ENCODE measurements around the gene CD300LB. TPM values are rescaled to one million over a fixed set of nuclear protein-coding genes. Genes with fewer than 3 reads are reported as not detected.
"Not testable (repeated sequence)": the region's sequence is repeated elsewhere in the genome, so short reads cannot be mapped to it uniquely, and the experiment has no call there.

The CD300LB gene
- total RNA-seq, result under 1 TPM; 0.17 to 0.39 TPM

DNA sequence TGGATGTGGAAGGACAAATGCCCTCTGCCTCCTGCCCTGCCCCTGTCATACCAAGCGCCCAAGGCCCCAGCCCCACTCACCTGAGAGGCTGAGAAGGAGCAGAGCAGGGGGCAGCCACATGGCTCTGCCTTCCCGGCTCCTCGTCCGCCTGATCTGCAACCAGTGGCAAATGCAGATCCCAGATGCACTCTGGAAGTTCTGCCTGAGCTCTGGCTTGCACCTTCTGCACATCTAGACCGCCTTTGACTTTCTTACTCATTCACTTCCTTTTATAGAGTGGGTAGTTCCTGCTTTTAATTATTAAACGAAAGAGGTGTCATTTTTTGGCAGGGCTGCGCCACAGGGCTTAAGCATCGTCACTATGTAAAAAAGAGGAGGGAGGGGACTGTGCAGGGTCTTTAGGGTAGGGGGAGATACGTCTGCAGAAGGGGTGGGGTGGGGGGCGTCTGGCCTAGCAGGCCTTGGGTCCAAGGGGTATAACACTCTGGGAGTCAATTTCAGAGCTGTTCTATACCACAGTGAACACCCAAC is at the start of gene CD300LB:
TSS of gene CD300LB (minus strand) at position 245 of the 531 bp plus-strand sequence. CDS start at position 120, 125 bp downstream.
- no peak for DNase-seq (ENCODE audit: low spot score)
- no peak for ATAC-seq
- Mint-ChIP-seq H3K27me3 (no peaks in the 10 kb centered on the region), H3K27ac (peak within 1 kb of the TSS; percentile 66 to 86), H3K36me3 (no peaks in the 10 kb centered on the region), H3K4me1 (ENCODE audit: low read depth in 2 of 2) (peaks cover 23 to 44% of the 10 kb centered on the region in 2 donors), H3K4me3 (peak within 1 kb of the TSS; percentile 77), H3K9me3 (no peaks in the 10 kb centered on the region)

- DNase-seq (ENCODE audit: low spot score), result no peak
- Mint-ChIP-seq H3K4me1 (ENCODE audit: low read depth in 2 of 2) (peaks cover 5 to 7% of the 10 kb centered on the region in 2 donors), H3K4me3 (no peak overlapping the region), H3K27me3 (peaks cover 10 to 25% of the 10 kb centered on the region in 2 donors), H3K9me3 (no peaks in the 10 kb centered on the region), H3K27ac (no peak overlapping the region), H3K36me3 (no peaks in the 10 kb centered on the region)
- no peak for ATAC-seq
These were observed 48.6 kb upstream of the CD300LB start for GRCh38 chr17:74579900-74580299.

DNA sequence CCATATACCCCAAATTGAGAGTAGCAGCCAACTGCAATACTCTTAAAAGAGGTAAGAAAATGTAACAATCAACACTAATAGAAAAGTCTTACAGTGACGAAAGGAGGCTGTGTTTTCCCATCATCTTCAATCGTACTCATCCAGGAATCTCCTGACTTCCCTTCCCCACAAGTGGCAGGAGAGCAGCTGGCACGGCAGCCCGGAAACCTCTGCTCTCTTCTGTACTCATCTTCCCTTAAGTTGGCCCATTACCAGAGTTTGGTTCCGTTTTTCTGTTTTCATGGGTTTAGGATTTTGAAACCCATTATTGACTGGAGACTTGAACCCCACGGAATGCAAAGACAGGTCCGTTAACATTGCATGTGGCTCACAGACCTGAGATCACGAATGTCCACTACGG is 47.7 kb upstream of the CD300LB start:
- Mint-ChIP-seq H3K9me3 (no peaks in the 10 kb centered on the region), H3K4me1 (ENCODE audit: low read depth in 2 of 2) (peaks cover 5 to 7% of the 10 kb centered on the region in 2 donors), H3K4me3 (no peak overlapping the region), H3K27me3 (peaks cover 10 to 31% of the 10 kb centered on the region in 2 donors), H3K36me3 (no peaks in the 10 kb centered on the region), H3K27ac (no peak overlapping the region)
- ATAC-seq (no peak), DNase-seq (ENCODE audit: low spot score) (no peak)

- Mint-ChIP-seq H3K27me3 (peaks cover 12 to 31% of the 10 kb centered on the region in 2 donors), H3K36me3 (no peaks in the 10 kb centered on the region), H3K4me1 (ENCODE audit: low read depth in 2 of 2) (peaks cover 3 to 5% of the 10 kb centered on the region in 2 donors), H3K9me3 (no peaks in the 10 kb centered on the region), H3K4me3 (no peak overlapping the region), H3K27ac (no peak overlapping the region)
- DNase-seq (ENCODE audit: low spot score) (no peak), ATAC-seq (no peak)
These were observed 43.3 kb upstream of the CD300LB start for GRCh38 chr17:74574489-74575142.

DNA sequence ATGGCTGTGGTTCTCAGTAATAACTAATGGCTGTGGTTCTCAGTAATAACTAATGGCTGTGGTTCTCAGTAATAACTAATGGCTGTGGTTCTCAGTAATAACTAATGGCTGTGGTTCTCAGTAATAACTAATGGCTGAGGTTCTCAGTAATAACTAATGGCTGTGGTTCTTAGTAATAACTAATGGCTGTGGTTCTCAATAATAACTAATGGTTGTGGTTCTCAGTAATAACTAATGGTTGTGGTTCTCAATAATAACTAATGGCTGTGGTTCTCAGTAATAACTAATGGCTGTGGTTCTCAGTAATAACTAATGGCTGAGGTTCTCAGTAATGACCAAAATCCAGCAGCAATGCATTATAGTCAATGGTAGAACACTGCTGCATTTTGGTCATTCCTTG is 42.4 kb upstream of the CD300LB start:
- H3K27me3 Mint-ChIP-seq, result peaks cover 18 to 38% of the 10 kb centered on the region in 2 donors
- not testable (repeated sequence) for ATAC-seq

GRCh38 chr17:74573169-74573568 is 41.9 kb upstream of the CD300LB start:
- peaks cover 23 to 42% of the 10 kb centered on the region in 2 donors for H3K27me3 Mint-ChIP-seq
- H3K9me3 Mint-ChIP-seq, result no peaks in the 10 kb centered on the region
- no peaks in the 10 kb centered on the region for H3K36me3 Mint-ChIP-seq
- no peak overlapping the region for H3K27ac Mint-ChIP-seq
- no peak for ATAC-seq
- H3K4me1 Mint-ChIP-seq (ENCODE audit: low read depth in 2 of 2), result peaks cover 10 to 14% of the 10 kb centered on the region in 2 donors
- no peak for DNase-seq (ENCODE audit: low spot score)
- H3K4me3 Mint-ChIP-seq, result no peak overlapping the region

More for the DNA sequence above, 42.4 kb upstream of the CD300LB start:
- H3K4me3 Mint-ChIP-seq; H3K4me1 Mint-ChIP-seq (ENCODE audit: low read depth in 2 of 2); H3K36me3 Mint-ChIP-seq; H3K27ac Mint-ChIP-seq; DNase-seq (ENCODE audit: low spot score); H3K9me3 Mint-ChIP-seq: not testable (repeated sequence)

DNA sequence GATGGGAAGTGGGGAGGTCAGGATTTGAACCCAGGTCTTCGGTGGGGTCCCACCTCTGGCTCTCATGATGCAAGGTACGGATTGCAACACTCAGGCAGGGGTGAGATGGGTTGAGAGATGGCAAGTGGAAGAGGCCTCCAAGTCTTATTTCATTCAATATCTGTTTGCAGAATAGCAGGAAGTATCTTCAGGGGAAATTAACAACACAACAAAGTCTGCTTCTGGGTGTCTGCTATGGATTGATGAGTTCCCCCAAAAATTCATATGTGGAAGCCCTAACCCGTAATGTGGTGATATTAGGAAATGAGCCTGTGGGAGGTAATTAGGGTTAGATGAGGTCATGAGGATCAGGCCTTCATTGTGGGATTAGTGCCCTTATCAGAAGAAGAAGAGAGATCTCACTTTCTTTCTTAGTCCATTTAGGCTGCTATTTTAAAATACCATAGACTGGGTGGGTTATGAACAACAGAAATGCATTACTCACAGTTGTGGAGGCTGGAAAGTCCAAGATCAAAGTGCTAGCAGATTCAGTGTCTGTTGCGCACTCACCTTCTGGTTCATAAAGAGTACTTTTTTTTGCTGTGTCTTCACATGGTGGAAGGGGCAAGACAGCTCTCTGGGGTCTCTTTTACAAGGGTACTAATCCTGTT is 40.5 kb upstream of the CD300LB start:
- H3K36me3 Mint-ChIP-seq, result no peaks in the 10 kb centered on the region
- H3K4me3 Mint-ChIP-seq, result no peak overlapping the region
- peaks cover 12 to 15% of the 10 kb centered on the region in 2 donors for H3K4me1 Mint-ChIP-seq (ENCODE audit: low read depth in 2 of 2)
- DNase-seq (ENCODE audit: low spot score), result no peak
- peaks cover 27 to 43% of the 10 kb centered on the region in 2 donors for H3K27me3 Mint-ChIP-seq
- H3K9me3 Mint-ChIP-seq, result no peaks in the 10 kb centered on the region
- H3K27ac Mint-ChIP-seq, result no peak overlapping the region
- ATAC-seq, result no peak

GRCh38 chr17:74569020-74570003 is 38.0 kb upstream of the CD300LB start:
- Mint-ChIP-seq H3K27ac (no peak overlapping the region), H3K9me3 (no peaks in the 10 kb centered on the region), H3K4me3 (peak overlapping the region; percentile 0), H3K4me1 (ENCODE audit: low read depth in 2 of 2) (peaks cover 12 to 15% of the 10 kb centered on the region in 2 donors), H3K36me3 (no peaks in the 10 kb centered on the region), H3K27me3 (peaks cover 20 to 21% of the 10 kb centered on the region in 2 donors)
- DNase-seq (ENCODE audit: low spot score) (no peak), ATAC-seq (peak; percentile 58 to 78)

DNA sequence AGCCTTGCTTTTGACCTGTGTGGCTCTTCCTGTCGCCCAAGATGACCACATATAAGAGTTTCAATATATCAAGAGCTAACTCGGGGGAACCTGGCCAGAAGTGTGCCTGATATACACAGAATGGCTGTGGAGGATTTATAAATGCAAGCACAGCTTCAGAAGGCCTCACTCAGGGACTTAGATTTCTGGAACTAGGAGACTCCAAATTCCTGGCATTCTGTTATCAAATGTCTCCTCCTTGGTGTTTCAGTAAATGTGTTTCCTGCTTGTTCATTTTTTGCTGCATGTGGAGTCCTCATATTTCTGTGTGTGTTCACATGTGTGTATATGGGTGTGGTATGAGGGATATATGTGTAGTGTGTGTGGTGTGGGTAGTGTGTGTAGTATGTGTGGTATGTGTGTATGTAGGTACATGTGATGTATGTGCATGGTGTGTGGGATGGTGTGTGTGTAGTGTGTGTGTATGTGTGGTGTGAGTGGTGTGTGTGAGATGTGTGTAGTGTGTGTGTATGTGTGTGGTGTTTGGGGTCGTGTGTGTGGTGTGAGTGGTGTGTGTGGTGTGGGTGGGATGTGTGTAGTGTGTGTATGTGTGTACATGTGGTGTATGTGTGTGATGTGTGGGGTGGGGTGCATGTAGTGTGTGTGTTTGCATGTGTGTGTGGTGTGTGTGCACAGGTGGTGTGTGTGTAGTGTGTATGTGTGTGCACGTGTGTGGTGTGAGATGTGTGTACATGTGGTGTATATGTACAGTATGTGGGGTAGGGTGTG is 37.0 kb upstream of the CD300LB start:
- ATAC-seq (peak in 1 of 2 donors; percentile 15), DNase-seq (ENCODE audit: low spot score) (no peak)
- Mint-ChIP-seq H3K4me3 (peak overlapping the region; percentile 0), H3K36me3 (no peaks in the 10 kb centered on the region), H3K9me3 (no peaks in the 10 kb centered on the region), H3K4me1 (ENCODE audit: low read depth in 2 of 2) (peaks cover 12 to 15% of the 10 kb centered on the region in 2 donors), H3K27ac (no peak overlapping the region), H3K27me3 (peaks cover 24 to 26% of the 10 kb centered on the region in 2 donors)

GRCh38 chr17:74567397-74567796 is 36.1 kb upstream of the CD300LB start, which contains the start of gene CD300H:
CD300H (minus strand) TSS chr17:74567509.
- Mint-ChIP-seq H3K27me3 (peaks cover 24 to 30% of the 10 kb centered on the region in 2 donors), H3K4me1 (ENCODE audit: low read depth in 2 of 2) (peaks cover 12 to 15% of the 10 kb centered on the region in 2 donors), H3K4me3 (peak within 1 kb of the TSS; percentile 0), H3K27ac (no peak within 1 kb of the TSS), H3K36me3 (no peaks in the 10 kb centered on the region), H3K9me3 (no peaks in the 10 kb centered on the region)
- ATAC-seq (no peak), DNase-seq (ENCODE audit: low spot score) (no peak)

DNA sequence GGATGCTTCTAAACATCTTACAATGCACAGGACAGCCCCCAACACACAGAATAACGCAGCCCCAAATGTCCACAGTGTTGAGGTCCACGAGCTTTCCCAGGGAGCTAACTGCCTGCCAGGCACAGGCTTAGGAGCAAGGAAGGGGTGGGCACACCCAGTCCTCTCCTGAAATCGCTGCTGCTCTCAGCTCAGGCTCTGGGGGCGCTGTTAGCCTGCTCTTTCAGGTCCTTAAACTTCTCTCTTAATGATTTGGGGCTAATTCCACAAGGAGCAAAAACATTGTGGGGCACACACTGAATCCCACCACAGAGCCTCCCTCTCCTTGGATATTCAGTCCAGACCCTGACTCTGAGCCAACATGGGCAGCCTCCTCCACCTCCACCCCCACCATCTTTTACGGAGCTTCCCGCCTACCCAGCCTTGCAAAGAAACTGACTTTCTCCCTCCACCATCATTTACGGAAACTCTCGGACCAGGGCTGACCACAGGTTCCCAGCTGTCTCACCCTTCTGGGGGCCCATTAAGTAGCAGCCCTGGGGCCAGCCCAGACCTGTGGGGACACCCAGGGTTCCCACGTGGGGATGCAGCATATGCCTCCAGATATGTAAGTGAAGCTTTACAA is 35.0 kb upstream of the CD300LB start:
- ATAC-seq, result no peak
- peaks cover 12 to 15% of the 10 kb centered on the region in 2 donors for H3K4me1 Mint-ChIP-seq (ENCODE audit: low read depth in 2 of 2)
- DNase-seq (ENCODE audit: low spot score), result no peak
- H3K9me3 Mint-ChIP-seq, result no peaks in the 10 kb centered on the region
- H3K27ac Mint-ChIP-seq, result no peak overlapping the region
- no peak overlapping the region for H3K4me3 Mint-ChIP-seq
- H3K27me3 Mint-ChIP-seq, result peaks cover 31 to 38% of the 10 kb centered on the region in 2 donors
- H3K36me3 Mint-ChIP-seq, result no peaks in the 10 kb centered on the region

GRCh38 chr17:74565126-74565525 is 33.9 kb upstream of the CD300LB start:
- Mint-ChIP-seq H3K36me3 (no peaks in the 10 kb centered on the region), H3K4me1 (ENCODE audit: low read depth in 2 of 2) (peaks cover 12 to 15% of the 10 kb centered on the region in 2 donors), H3K4me3 (no peak overlapping the region), H3K27me3 (peaks cover 29 to 38% of the 10 kb centered on the region in 2 donors), H3K9me3 (no peaks in the 10 kb centered on the region), H3K27ac (no peak overlapping the region)
- ATAC-seq, result no peak
- no peak for DNase-seq (ENCODE audit: low spot score)
